Activated B cell treated with CpG ODN at 0.5 μM for 24 hours (primary cell): Measurements from ENCODE around the gene ABL2. TPM values are rescaled to one million over a fixed set of nuclear protein-coding genes. Genes with fewer than 3 reads are reported as not detected.

Experiments
- ATAC-seq: fragments of 200-7000 bp; cut with Tn5 transposase; one replicate; pipeline ENCODE4 v1.10.0; 2021; ENCODE audit warnings: low read depth, mild to moderate bottlenecking, moderate library complexity
- CTCF ChIA-PET: fragments of 350-600 bp; sonication (Branson Sonifier 250); formaldehyde crosslinking; loops from one replicate; lab custom pipeline; 2021; ENCODE audit warnings: antibody characterized with exemption; lab: Charles Lee
- POLR2A ChIA-PET: fragments of 350-600 bp; sonication (Branson Sonifier 250); formaldehyde crosslinking; loops from one replicate; lab custom pipeline; 2021; ENCODE audit warnings: antibody characterized with exemption; lab: Charles Lee
- DNase-seq: peaks from one replicate; pipeline ENCODE4 v3.0.0; 2022
- H3K27ac Mint-ChIP-seq: one replicate; pipeline ENCODE4 v1.8.0; 2020; ENCODE audit warnings: mixed read lengths
- H3K27me3 Mint-ChIP-seq: one replicate; pipeline ENCODE4 v1.8.0; 2021; ENCODE audit warnings: mixed read lengths
- H3K36me3 Mint-ChIP-seq: one replicate; pipeline ENCODE4 v1.8.0; 2021; ENCODE audit warnings: low read depth, mixed read lengths
- H3K4me1 Mint-ChIP-seq: one replicate; pipeline ENCODE4 v1.8.0; 2021; ENCODE audit warnings: mixed read lengths
- H3K4me3 Mint-ChIP-seq: one replicate; pipeline ENCODE4 v1.8.0; 2020; ENCODE audit warnings: mild to moderate bottlenecking, mixed read lengths
- H3K9me3 Mint-ChIP-seq: one replicate; pipeline ENCODE4 v1.8.0; 2020; ENCODE audit warnings: mixed read lengths
- intact Hi-C: fragments of 100-400 bp; cut with micrococcal nuclease; formaldehyde crosslinking; loops from one replicate; pipeline ENCODE4 v1.15.1; 2024
- total RNA-seq: library from RNA; stranded (reverse); gene quantifications from 2 replicates; pipeline ENCODE4 v1.2.3, GENCODE V29; 2022
- TF ChIP-seq, protein P1 (sequence below): fragments of 200-600 bp; IDR thresholded peaks from one replicate; pipeline ENCODE4 v1.8.0; 2022; ENCODE audit warnings: antibody characterized with exemption, mild to moderate bottlenecking

ABL2 gene
- total RNA-seq, 1 donor from 2014 or later, result 15.2 TPM

DNA sequence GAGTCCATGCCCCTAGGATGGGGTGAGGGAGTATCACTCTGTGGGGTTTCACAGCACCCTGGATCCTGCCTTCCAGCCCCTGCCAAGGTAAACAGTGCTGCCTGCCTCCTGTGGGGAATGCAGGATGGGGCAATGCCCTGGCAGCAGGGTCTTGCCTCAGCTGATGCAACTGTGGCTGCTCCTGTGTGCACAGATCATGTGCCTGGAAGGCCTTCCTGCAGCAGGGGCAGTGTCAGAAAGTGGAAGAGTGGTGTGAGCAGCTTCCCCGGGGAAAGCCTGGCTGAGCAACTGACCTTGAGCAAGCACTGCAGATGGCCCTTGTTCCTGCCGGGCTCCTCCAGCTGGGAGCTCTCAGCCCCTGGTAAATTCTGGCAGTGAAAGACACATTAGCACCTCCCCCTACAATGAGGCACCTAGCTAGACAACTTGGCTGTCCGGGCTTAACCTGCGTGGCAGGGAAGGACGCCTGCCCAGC lies 137.7 kb downstream of the ABL2 start:
- TF ChIP-seq, protein P1, sequence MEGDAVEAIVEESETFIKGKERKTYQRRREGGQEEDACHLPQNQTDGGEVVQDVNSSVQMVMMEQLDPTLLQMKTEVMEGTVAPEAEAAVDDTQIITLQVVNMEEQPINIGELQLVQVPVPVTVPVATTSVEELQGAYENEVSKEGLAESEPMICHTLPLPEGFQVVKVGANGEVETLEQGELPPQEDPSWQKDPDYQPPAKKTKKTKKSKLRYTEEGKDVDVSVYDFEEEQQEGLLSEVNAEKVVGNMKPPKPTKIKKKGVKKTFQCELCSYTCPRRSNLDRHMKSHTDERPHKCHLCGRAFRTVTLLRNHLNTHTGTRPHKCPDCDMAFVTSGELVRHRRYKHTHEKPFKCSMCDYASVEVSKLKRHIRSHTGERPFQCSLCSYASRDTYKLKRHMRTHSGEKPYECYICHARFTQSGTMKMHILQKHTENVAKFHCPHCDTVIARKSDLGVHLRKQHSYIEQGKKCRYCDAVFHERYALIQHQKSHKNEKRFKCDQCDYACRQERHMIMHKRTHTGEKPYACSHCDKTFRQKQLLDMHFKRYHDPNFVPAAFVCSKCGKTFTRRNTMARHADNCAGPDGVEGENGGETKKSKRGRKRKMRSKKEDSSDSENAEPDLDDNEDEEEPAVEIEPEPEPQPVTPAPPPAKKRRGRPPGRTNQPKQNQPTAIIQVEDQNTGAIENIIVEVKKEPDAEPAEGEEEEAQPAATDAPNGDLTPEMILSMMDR, result no peak
- intact Hi-C loops, result no loop called here
- ATAC-seq (no peak), DNase-seq (no peak)
- H3K27ac Mint-ChIP-seq, result no peak overlapping the region
- H3K27me3 Mint-ChIP-seq, result no peaks in the 10 kb centered on the region
- POLR2A ChIA-PET, result interaction anchor here (0.6 kb wide), 1 partner anchor 510 kb away, joined by 7 read pairs; no protein-coding TSS in a partner anchor
- H3K4me1 Mint-ChIP-seq, result peaks cover 33% of the 10 kb centered on the region
- CTCF ChIA-PET, result no interaction called here
- H3K9me3 Mint-ChIP-seq, result no peaks in the 10 kb centered on the region
- H3K4me3 Mint-ChIP-seq, result no peak overlapping the region
- H3K36me3 Mint-ChIP-seq, result peaks cover 86% of the 10 kb centered on the region

DNA sequence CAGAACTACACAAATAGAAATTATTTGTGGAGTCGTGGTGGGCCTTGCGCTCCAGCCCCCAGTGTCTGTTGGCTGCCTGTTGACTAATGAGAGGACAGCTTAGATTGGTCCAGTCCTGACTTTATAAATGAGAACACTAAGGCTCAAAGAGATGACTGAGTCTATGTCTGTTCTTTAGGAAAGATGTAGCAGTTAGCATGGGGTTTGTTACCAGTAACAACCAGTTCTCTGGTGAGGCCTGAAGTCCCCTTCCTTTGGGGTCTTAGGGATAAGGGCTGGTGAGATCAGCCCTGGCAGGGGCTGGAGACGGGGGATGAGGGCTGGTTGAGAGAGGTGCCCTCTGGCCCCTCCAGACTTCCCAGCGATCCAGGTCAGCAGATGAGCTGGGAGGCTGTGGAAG lies 138.6 kb downstream of the ABL2 start:
- ATAC-seq, result no peak
- DNase-seq, result no peak
- Mint-ChIP-seq H3K36me3 (peaks cover 84% of the 10 kb centered on the region), H3K4me3 (no peak overlapping the region), H3K9me3 (no peaks in the 10 kb centered on the region), H3K27me3 (no peaks in the 10 kb centered on the region), H3K4me1 (peaks cover 35% of the 10 kb centered on the region), H3K27ac (peak overlapping the region; percentile 65)
- TF ChIP-seq, protein P1, result no peak
- POLR2A ChIA-PET, result interaction anchor here (0.6 kb wide), 1 partner anchor 558 kb away, joined by 6 read pairs; no protein-coding TSS in a partner anchor
- intact Hi-C loops, result no loop called here
- CTCF ChIA-PET, result interaction anchor here (0.8 to 1.1 kb wide), 2 partner anchors 12 to 559 kb away, joined by 3 read pairs; no protein-coding TSS in a partner anchor

DNA sequence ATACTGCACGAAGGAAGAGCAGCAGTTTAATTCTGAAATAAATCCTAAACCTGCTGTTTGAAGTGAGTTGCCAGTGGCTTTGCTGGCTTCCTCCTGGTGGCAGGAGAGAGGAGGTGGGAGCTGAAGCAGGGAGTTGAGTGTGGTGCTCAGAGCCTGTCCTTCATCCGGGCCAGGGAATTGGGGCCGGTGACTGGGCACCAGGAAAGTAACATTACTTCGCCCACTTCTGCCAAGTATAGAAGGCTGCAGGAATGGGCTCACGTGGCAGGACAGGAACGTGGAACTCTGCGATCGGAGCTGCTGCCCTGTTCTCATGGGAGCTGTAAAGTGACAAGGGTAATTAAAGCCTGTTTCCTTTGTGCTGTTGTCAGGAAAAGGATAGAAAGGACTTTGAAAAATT lies 139.0 kb downstream of the ABL2 start:
- H3K4me3 Mint-ChIP-seq, result no peak overlapping the region
- no peaks in the 10 kb centered on the region for H3K27me3 Mint-ChIP-seq
- TF ChIP-seq, protein P1, result no peak
- H3K4me1 Mint-ChIP-seq, result peaks cover 37% of the 10 kb centered on the region
- no peaks in the 10 kb centered on the region for H3K9me3 Mint-ChIP-seq
- POLR2A ChIA-PET, result interaction anchor here (0.6 kb wide), 1 partner anchor 557 kb away, joined by 6 read pairs; no protein-coding TSS in a partner anchor
- intact Hi-C loops, result no loop called here
- H3K27ac Mint-ChIP-seq, result peak overlapping the region; percentile 41
- CTCF ChIA-PET, result interaction anchor here (0.8 to 1.1 kb wide), 2 partner anchors 12 to 558 kb away, joined by 3 read pairs; no protein-coding TSS in a partner anchor
- peaks cover 83% of the 10 kb centered on the region for H3K36me3 Mint-ChIP-seq
- ATAC-seq (no peak), DNase-seq (no peak)

DNA sequence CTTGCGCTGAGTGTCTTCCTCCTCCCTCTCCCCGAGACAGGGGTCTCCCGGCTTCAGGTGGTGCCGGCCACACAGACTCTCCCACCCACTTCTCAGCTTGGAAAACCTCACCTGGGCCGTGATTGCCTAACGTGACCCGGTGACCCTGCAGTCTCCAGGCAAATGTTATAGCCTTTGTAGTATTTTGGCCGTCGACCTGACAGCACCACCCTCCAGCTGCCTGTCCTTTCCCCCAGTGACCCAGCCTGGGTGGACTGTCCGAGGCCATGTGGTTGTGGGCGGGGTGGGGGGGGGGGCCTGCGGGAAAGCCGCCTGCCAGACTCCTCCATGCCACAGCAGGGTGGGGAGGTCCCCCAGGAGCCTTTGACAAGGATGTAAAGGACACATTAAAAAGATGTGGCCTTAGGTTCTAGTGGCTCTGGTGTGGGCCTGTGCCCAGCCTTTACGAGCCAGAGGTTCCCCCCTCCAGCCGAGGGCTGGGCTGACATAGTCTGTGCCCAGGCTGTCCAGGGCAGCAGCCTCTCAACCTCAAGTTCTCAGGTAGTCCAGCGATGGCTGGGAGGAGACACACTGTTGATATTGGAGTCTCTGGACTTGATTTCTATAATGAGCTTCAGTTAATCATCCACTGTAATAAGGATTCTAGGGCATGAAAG lies 139.5 kb downstream of the ABL2 start:
- intact Hi-C loops, result no loop called here
- Mint-ChIP-seq H3K36me3 (peaks cover 84% of the 10 kb centered on the region), H3K27me3 (no peaks in the 10 kb centered on the region), H3K4me3 (no peak overlapping the region), H3K4me1 (peaks cover 39% of the 10 kb centered on the region), H3K27ac (peak overlapping the region; percentile 77), H3K9me3 (no peaks in the 10 kb centered on the region)
- ChIA-PET CTCF (interaction anchor here (0.8 to 1.1 kb wide), 2 partner anchors 11 to 558 kb away, joined by 3 read pairs; no protein-coding TSS in a partner anchor), POLR2A (interaction anchor here (0.6 kb wide), 2 partner anchors 280 to 557 kb away, joined by 3 to 6 read pairs; no protein-coding TSS in a partner anchor)
- no peak for ATAC-seq
- DNase-seq, result no peak
- TF ChIP-seq, protein P1, result no peak

DNA sequence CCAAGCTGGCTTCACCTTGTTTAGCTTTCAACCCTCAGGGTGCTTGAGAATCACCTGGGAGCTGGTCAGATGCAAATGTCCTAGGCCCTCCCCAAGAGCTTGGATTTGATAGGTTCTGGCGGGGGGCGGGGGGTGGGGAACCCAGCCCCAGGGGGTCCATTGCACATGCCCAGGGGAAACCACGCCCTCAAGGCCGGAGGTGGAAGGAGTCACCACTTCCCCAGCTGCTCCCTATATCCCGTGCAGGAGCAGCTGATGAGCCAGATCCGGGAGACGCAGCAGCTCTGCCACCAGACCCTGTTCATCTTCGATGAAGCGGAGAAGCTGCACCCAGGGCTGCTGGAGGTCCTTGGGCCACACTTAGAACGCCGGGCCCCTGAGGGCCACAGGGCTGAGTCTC lies 141.8 kb downstream of the ABL2 start:
- TF ChIP-seq, protein P1, result no peak
- H3K27ac Mint-ChIP-seq, result peak overlapping the region; percentile 46
- peaks cover 58% of the 10 kb centered on the region for H3K4me1 Mint-ChIP-seq
- ATAC-seq (no peak), DNase-seq (no peak)
- H3K9me3 Mint-ChIP-seq, result no peaks in the 10 kb centered on the region
- POLR2A ChIA-PET, result interaction anchor here (0.8 kb wide), 1 partner anchor 278 kb away, joined by 3 read pairs; the partner anchor contains the start of gene AXDND1
- H3K36me3 Mint-ChIP-seq, result peaks cover 72% of the 10 kb centered on the region
- no peaks in the 10 kb centered on the region for H3K27me3 Mint-ChIP-seq
- CTCF ChIA-PET, result interaction anchor here (1.3 kb wide), 3 partner anchors 9 to 283 kb away, joined by 3 to 4 read pairs (median 3); partner anchors contain the start of gene AXDND1
- intact Hi-C loops, result no loop called here
- no peak overlapping the region for H3K4me3 Mint-ChIP-seq
